Measurements from ENCODE around the gene CFAP77.
A peak's percentile ranks its signal among the peaks of the same experiment; 100 is the strongest.
"Not testable (repeated sequence)": the region's sequence is repeated elsewhere in the genome, so short reads cannot be mapped to it uniquely, and the experiment has no call there.

Gene CFAP77

DNA sequence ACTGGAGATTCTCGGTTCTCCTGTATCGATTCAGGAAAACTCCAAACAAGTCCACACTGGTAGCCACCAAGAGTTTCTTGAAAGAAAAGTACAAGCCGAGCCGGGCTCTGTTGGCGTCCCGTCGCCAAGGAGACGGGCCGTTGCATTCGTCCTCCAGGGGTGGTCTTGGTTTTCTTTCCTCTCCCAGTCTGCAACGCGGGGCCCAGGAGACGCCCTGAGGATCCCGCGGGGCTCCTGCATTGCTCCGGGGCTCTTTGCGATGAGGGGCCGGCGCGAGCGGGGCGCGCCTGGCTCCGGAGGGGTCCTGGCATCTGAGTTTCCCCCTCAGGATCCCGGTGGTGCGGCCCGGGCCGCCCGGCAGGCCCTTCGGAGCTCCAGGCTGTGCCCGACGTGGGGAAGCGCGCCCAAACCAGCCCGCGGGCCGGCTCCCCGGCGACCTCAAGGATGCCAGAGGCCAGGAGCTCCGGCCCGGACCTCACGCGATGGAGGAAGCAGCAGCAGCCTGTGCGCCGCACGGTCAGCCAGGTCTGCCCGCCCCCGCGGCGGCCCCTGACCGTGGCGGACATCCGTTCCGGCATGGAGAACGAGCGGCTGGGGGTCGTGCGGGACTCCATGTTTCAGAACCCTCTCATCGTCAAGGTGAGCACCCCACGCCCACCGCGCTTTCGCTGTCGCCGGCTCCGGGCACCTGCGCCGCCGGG lies at the start of gene CFAP77:
TSS of gene CFAP77 (plus strand) at position 384 of the 701 bp plus-strand sequence. CDS start at position 445, 61 bp downstream.
- peak; percentile 18 to 27 for DNase-seq

DNA sequence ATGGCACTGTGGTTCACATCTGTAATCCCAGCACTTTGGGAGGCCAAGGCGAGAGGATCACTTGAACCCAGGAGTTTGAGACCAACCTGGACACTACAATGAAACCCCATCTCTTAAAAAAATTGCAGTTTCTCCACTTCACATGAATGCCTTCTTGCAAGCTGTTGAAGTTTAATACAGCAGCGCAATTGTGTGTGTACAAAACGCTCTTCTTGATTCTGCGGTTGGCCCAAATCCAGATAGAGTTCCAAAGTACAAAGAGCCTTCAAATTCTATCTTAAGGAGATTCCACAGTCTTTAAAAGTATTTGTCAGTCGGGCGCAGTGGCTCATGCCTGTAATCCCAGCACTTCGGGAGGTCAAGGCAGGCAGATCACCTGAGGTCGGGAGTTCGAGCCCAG lies 45.9 kb upstream of the CFAP77 start:
- DNase-seq, result no peak

DNA sequence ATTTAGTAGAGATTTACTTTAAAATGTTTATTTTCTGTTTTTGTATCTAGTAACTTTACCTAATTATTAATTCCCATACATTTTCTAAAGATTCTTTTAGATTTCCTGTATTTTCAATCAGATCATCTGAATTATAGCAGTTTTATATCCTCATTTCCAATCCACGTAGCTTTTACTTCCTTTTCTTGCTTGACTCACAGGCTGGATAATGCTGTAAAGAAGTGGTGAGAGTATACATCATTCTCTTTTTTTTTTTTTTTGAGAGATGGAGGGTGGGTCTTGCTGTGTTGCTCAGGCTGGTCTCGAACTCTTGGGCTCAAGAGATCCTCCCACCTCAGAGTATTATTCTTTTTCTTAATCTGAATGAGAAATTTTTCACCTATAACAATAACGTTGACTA lies 44.0 kb upstream of the CFAP77 start:
- DNase-seq, result no peak

- no peak for DNase-seq
Measured at GRCh38 chr9:132366481-132366880, 43.5 kb upstream of the CFAP77 start.

GRCh38 chr9:132367613-132368313 lies 42.2 kb upstream of the CFAP77 start:
- no peak for DNase-seq

DNA sequence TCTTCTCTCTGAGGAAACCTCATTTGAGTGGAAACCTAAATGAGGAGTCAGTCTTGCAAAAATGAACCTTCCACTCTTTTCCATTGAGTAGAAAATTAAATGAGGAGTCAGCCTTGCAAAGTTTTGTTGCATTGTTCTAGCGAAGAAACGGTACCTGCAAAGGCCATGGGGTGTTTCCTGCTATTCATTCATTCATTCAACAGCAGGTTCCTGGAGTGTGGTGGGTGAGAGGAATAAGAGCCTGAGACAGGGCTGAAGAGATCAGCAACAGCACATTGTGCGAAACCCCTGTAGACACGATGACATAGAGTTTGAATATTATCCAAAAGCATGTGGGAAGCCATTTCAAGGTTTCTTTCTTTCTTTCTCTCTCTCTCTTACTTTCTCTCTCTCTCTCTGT lies 40.6 kb upstream of the CFAP77 start:
- DNase-seq, result no peak

DNA sequence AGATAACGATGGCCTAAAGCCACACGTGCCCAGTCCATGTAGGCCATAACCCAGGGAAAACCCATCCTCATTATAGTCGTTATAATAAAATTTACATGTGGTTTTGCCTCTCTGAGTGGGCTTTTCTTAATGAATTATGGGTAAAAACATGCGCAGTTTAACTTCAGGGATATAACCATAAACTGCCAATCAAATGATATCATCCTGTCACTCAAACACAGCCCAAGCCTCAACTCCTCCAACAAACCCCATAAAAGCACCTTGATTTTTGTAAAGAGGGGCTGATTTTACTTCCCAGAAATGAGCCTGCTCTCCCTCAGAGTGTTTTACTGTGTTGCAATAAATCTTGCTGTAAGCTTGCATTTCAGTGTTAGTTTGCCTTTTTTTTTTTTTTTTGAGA lies 39.4 kb upstream of the CFAP77 start:
- DNase-seq, result no peak

DNA sequence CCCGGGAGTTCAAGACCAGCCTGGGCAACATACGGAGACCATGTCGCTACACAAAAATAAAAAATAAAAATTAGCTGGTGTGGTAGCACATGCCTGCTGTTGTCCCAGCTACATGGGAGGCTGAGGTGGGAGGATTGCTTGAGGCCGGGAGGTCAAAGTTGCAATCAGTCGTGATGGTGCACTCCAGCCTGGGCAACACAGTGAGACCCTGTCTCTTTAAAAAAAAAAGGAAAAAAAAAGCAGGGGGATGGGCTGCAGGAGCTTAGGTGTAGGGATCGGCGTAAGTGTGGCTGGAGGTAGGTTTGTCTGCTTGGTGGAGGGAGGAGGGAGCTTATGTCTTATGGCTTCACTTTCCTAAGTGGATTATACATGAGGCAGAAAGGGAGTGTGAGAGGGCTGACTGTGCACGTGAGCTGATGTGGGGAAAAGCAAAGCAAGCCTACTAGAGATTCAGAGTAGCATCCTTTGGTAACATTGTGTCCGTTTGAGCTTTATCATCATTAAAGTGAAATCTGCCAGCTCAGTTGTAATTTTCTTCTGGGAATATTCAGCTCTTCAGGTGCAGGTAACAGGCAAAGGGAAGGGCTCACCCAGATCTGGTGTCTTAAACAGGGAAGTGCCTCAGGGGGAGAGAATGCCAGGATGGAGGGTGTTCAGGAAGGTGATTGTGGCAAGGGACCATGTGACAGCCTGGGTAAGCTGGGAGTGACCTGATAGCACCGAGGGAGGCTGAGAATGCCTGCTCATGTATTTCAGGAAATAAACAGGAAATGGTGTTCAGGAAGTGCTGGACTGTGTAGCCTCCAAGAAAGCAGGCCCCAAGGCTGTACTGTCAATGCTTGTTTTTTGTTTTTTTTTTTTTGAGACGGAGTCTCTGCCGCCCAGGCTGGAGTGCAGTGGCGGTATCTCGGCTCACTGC lies 37.6 kb upstream of the CFAP77 start:
- DNase-seq, result no peak

DNA sequence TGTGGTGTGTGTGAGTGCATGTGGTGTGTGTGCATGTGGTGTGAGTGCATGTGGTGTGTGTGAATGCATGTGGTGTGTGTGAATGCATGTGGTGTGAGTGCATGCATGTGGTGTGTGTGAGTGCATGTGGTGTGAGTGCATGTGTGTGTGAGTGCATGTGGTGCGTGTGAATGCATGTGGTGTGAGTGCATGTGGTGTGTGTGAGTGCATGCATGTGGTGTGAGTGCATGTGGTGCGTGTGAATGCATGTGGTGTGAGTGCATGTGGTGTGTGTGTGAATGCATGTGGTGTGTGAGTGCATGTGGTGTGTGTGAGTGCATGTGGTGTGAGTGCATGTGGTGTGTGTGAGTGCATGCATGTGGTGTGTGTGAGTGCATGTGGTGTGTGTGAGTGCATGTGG lies 32.2 kb upstream of the CFAP77 start:
- DNase-seq, result not testable (repeated sequence)

DNA sequence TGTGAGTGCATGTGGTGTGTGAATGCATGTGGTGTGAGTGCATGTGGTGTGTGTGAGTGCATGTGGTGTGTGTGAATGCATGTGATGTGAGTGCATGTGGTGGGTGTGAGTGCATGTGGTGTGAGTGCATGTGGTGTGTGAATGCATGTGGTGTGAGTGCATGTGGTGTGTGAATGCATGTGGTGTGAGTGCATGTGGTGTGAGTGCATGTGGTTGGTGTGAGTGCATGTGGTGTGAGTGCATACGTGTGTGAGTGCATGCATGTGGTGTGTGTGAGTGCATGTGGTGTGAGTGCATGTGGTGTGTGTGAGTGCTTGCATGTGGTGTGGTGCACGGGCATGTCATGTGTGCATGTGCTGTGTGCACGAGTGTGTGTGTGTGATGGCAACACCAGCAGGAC lies 31.6 kb upstream of the CFAP77 start:
- not testable (repeated sequence) for DNase-seq

DNA sequence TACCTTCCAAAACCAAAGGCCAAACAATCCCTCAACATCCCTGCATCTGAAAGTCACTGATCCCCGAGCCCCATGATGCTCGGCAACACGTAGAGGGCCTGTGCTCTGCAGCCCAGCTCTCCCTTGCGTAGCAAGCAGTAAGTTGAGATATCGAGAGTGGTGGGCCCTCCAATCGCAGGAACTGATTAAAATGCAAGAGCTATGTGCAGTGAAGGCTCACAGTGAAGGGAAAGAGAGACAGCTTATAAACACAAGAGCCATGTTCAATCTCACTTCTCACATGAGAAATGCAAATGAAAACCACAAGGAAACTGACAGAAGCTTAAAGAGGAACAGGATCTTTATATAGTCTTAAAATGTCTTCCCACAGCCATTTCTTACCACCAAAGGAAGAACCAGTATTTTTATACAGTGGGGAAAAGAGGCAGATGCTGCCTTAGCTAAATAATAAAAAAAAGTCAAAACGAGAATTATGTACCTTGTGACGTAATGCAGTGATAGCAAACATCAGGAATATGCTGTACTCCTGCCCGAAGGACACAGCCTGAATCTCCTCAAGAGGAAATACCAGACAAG lies 28.0 kb upstream of the CFAP77 start:
- no peak for DNase-seq

DNA sequence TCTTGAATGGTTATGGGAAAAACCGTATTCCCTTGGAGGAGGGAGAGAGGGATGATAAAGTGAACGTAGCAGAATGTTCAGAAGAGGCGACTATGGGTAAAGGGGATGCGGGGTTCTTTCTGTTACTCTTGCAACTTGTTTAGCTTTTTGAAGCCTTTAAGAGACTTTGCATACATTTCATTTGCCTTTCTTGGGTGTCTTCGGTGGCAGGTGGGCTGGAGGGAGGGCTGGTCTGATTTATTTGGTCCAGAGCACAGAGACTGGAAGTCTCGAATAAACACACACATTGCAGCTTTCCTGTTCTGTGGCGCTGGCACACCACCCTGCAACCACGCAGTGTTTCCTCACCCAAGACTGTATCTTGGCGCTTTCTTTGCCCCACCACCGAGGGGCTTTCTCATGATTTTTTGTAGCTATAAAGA lies 26.5 kb upstream of the CFAP77 start:
- no peak for DNase-seq

DNA sequence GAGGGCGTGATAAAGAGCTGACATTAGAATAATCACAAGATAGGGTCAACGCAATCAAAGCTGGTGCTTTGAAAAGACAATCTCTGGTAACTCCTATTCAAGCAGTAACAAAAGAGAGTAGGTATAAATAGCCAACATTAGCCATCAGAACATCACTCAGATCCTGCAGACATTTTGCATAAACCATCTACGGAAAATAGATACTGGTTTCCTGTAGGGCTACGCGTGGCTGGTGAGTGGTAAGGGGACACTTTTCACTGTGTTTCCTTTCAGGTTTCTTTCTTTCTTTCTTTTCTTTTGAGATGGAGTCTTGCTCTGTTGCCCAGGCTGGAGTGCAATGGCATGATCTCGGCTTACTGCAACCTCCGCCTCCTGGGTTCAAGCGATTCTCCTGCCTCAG lies 25.6 kb upstream of the CFAP77 start:
- DNase-seq, result no peak

- DNase-seq, result no peak
Measured at GRCh38 chr9:132387133-132387532, 22.9 kb upstream of the CFAP77 start.

DNA sequence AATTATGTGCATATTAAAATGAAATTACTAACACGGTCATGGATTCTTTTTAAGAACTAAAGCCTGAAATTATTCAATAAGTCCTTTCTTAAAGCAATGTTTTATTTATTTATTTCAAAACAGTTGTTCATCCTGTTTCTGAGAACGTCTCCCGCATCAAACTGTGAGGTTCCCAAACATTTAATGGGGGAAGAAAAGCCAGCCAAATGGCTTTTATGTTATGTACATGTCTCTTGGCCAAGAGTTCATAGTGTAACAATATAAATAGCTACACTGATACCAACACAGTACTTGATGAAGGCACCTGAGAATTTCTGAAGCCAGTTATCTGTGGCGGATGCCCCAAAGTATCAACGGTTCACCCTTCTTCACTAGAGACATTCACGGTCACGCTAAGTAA lies 19.0 kb upstream of the CFAP77 start:
- no peak for DNase-seq

DNA sequence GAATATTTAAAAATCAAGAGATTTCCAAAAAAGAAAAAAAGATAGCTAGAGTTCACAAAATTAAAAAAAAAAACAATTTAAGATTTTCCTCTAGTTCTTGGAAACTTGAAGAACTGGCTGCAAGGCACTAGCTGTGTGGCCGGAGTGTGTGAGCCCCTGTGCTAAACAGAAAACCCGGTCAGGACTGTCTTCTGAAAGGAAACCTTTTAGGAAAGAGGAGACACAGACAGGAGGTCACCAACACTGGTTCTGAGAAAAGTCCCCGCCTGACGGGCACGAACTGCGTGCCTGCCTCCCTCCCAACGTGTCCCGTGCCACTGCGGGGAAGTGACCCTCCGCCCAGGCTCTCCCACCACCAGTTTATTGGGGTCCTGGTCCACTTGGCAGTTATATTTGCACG lies 18.6 kb upstream of the CFAP77 start:
- no peak for DNase-seq

DNA sequence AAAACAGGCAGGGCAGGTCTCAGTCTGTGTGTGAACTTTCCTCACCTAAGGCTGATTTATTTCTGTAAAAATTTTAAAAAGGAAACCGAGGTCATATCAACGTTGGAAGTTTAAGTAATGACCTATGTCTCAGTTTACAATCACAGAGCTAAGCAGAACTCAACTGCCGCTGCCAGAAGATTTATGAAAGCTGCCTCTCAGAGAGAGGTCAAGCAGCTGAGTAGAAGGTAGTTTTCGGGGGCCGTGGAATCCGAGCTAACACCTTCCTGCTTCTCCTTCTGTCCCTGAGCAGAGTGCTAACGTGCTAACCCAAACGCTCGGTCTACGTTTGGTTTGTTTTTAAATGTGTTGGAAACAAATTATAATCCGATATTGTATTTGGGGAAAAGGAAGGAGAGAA lies 14.5 kb upstream of the CFAP77 start:
- no peak for DNase-seq

DNA sequence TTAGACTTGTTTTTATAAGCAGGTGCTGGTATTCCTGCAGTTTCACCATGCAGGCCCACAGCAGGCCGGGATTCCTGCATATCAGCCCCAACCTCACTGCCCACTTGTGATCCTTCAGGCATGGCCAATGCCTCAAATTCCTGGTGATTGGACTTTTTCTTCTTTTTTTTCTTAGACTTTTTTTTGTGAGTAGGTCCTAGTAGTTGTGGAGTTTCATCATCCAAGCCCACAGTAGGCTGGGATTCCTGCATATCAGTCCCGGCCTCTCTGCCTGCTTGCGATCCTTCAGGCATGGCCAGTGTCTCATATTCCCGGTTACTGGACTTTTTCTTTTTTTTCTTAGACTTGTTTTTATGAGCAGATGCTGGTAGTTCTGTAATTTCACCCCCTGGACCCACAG lies 8.2 kb upstream of the CFAP77 start:
- DNase-seq, result no peak

DNA sequence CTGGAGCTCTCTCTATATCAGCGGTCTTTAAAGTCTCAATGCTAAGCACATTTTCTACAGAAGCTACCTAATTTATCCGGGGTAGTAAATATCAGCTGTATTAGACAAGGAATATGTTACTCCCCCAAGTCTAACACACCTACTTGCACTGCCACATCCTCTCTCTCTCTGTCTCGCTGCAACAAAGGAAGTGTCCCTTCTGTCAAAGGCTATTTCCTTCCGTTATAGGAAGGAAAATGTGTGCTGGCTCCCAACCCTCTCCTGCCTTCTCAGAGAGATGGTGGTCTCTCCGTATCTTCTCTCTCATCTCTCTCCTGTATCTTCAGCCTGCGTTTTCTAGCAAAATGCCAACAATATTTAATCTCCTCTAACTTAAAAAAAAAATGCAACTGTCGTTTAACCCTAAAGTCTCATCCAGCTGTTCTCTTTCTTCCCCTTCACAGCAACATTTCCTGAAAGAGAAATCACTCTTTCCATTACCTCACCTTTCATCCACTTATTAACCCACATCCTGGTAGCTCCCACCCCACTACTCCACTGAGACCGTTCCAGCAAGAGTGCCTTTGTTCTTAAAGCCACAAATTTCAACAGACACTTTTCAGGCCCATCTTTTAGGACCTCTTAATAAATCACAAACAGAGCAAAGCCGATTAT lies 5.7 kb upstream of the CFAP77 start:
- peak in 1 of 2 experiments; percentile 21 for DNase-seq

DNA sequence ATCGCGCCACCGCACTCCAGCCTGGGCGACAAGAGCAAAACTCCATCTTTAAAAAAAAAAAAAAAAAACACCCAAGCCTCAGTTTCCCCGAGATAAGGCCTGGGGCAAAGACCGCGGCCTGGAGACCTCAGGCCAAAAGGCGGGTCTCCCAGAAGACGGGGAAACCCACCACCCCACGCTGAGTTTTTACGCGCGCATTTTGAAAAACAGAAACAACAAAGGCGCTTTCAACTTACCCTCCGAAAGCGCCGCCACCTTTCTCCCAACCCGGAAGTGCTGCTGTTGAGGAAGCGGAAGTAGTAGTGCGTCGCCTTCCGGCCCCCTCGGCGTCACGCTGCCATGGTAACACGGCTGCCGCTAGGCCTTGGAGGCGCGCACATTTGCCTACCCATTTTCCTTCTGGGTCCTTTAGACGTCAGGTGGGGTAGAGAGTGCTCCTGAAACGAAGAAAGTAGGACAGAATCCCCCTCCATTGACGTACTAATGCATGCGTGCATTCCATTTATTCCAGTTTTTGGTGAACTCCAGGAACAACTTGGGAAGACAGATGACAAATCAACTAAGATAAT lies 3.4 kb upstream of the CFAP77 start, which contains the start of gene TTF1:
TSS of gene TTF1 (minus strand) at position 287 of the 569 bp plus-strand sequence. CDS start 4,019 bp downstream, outside the sequence.
- peak; percentile 92 to 93 for DNase-seq

- DNase-seq, result no peak
Measured at GRCh38 chr9:132407196-132407595, 2.8 kb upstream of the CFAP77 start.

GRCh38 chr9:132408521-132408920 lies 1.5 kb upstream of the CFAP77 start:
- no peak for DNase-seq
